Endothelial cell of umbilical vein (primary cell): ENCODE data around the gene C12orf42.

ENCODE experiments used
- EZH2 ChIP-seq: IDR thresholded peaks from 2 replicates; pipeline ENCODE4 v1.6.1; 2012; ENCODE audit warnings: borderline replicate concordance, low read depth, mild to moderate bottlenecking, moderate library complexity, low read length, inconsistent platforms; ENCODE audit not compliant: severe bottlenecking
- FOS ChIP-seq: IDR thresholded peaks from 2 replicates; pipeline ENCODE4 v1.6.1; 2011; ENCODE audit warnings: mild to moderate bottlenecking, low read length, moderate library complexity, borderline replicate concordance; ENCODE audit not compliant: insufficient read depth
- GATA2 ChIP-seq: IDR thresholded peaks from 2 replicates; pipeline ENCODE4 v1.7.0; 2011; ENCODE audit warnings: low read depth, mild to moderate bottlenecking, moderate library complexity, mixed read lengths, low read length; ENCODE audit not compliant: insufficient read length, insufficient read depth
- JUN ChIP-seq: IDR thresholded peaks from 2 replicates; pipeline ENCODE4 v1.6.1; 2011; ENCODE audit warnings: borderline replicate concordance, low read depth; ENCODE audit not compliant: insufficient read length, insufficient read depth
- MYC ChIP-seq: IDR thresholded peaks from one replicate; pipeline ENCODE4 v1.6.1; 2011; ENCODE audit warnings: mild to moderate bottlenecking, low read depth, low read length
- POLR2A ChIP-seq: IDR thresholded peaks from 2 replicates; pipeline ENCODE4 v1.6.1; 2012; ENCODE audit warnings: low read depth, mild to moderate bottlenecking, control low read depth, low read length
- POLR2AphosphoS5 ChIP-seq: IDR thresholded peaks from 2 replicates; pipeline ENCODE4 v1.6.1; 2012; ENCODE audit warnings: low read depth, mild to moderate bottlenecking, control low read depth, low read length, moderate library complexity; ENCODE audit not compliant: insufficient read depth
- TF ChIP-seq, protein P1 (sequence below), 2 donors: IDR thresholded peaks; 1 replicate in 1 of 2; 2 replicates in 1 of 2; pipeline ENCODE4 v1.5.1; 2011; ENCODE audit warnings: low read length in 2 of 2, mild to moderate bottlenecking in 2 of 2, moderate library complexity in 2 of 2, control low read depth in 1 of 2, inconsistent platforms in 1 of 2, low read depth in 1 of 2; ENCODE audit not compliant: insufficient read depth in 1 of 2; ENCODE audit errors: extremely low read depth in 1 of 2
- TF ChIP-seq, protein P2 (sequence below): IDR thresholded peaks from 2 replicates; pipeline ENCODE4 v1.6.1; 2011; ENCODE audit not compliant: insufficient read depth, insufficient read length

DNA sequence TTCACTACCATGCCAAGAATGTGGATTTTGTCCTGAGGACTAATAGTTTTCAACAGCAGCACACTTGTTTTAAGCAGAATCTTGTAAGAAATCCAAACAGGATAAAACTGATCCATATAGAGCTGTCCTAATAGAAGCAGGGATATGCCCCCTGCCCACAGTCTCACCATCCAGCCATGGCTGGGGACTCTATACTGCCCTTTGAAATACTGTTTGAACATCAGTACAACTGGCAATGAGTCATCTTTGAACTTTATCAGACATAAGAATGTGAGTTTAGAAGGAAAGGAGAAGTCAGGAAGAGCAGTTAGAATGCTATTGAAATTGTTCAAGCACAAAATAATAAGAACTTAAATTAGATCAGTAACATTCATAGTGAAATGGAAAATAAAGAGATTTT is 3.8 kb upstream of the C12orf42 start:
- TF ChIP-seq, protein P1, sequence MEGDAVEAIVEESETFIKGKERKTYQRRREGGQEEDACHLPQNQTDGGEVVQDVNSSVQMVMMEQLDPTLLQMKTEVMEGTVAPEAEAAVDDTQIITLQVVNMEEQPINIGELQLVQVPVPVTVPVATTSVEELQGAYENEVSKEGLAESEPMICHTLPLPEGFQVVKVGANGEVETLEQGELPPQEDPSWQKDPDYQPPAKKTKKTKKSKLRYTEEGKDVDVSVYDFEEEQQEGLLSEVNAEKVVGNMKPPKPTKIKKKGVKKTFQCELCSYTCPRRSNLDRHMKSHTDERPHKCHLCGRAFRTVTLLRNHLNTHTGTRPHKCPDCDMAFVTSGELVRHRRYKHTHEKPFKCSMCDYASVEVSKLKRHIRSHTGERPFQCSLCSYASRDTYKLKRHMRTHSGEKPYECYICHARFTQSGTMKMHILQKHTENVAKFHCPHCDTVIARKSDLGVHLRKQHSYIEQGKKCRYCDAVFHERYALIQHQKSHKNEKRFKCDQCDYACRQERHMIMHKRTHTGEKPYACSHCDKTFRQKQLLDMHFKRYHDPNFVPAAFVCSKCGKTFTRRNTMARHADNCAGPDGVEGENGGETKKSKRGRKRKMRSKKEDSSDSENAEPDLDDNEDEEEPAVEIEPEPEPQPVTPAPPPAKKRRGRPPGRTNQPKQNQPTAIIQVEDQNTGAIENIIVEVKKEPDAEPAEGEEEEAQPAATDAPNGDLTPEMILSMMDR (IDR thresholded peaks at IDR 0.05; ENCODE audit: extremely low read depth in 1 of 2, insufficient read depth in 1 of 2, low read depth in 1 of 2, low read length in 2 of 2), result no peak
- TF ChIP-seq FOS (no peak), GATA2 (no peak), POLR2A (no peak), POLR2AphosphoS5 (no peak), MYC (no peak), EZH2 (no peak), JUN (no peak)
- TF ChIP-seq, protein P2, sequence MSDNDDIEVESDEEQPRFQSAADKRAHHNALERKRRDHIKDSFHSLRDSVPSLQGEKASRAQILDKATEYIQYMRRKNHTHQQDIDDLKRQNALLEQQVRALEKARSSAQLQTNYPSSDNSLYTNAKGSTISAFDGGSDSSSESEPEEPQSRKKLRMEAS, result no peak
